Breast epithelium (tissue), 4 donors: ENCODE measurements around the gene PRR35. TPM values are rescaled to one million over a fixed set of nuclear protein-coding genes. Genes with fewer than 3 reads are reported as not detected.

Experiments used
- DNase-seq, 2 donors: peaks; one replicate each; pipeline ENCODE4 v3.0.0-alpha.2; 2019; ENCODE audit warnings: low spot score in 2 of 2
- H3K27ac ChIP-seq, 2 donors: fragments of 200-600 bp; sonication (generic) in 1 of 2; one replicate each; pipeline ENCODE4 v1.5.1; 2016 to 2019; ENCODE audit warnings: mild to moderate bottlenecking in 1 of 2
- H3K27me3 ChIP-seq, 2 donors: fragments of 200-600 bp; sonication (generic) in 1 of 2; one replicate each; pipeline versions ENCODE4 v1.5.1 to v1.6.0; 2017 to 2019; ENCODE audit warnings: control low read depth in 1 of 2, mild to moderate bottlenecking in 1 of 2
- H3K36me3 ChIP-seq: fragments of 200-600 bp; one replicate; pipeline ENCODE4 v1.5.1; 2019
- H3K4me1 ChIP-seq, 2 donors: fragments of 200-600 bp; sonication (generic); one replicate each; pipeline ENCODE4 v1.5.1; 2016 to 2019; ENCODE audit warnings: control low read depth in 1 of 2
- H3K4me3 ChIP-seq, 3 donors: fragments of 200-600 bp; sonication (generic); 1 replicate in 2 of 3; 2 replicates in 1 of 3; pipeline ENCODE4 v1.5.1; 2016 to 2019; ENCODE audit warnings: mild to moderate bottlenecking in 3 of 3, moderate library complexity in 2 of 3
- H3K9me3 ChIP-seq, 2 donors: fragments of 200-600 bp; sonication (generic) in 1 of 2; one replicate each; pipeline ENCODE4 v1.5.1; 2016 to 2019; ENCODE audit warnings: control low read depth in 1 of 2
- CTCF ChIP-seq, 3 donors: fragments of 450-650 bp; IDR thresholded peaks; one replicate each; pipeline ENCODE4 v1.5.1; 2016 to 2017; ENCODE audit warnings: antibody characterized with exemption in 3 of 3, mild to moderate bottlenecking in 3 of 3, moderate library complexity in 3 of 3
- POLR2A ChIP-seq: fragments of 450-650 bp; IDR thresholded peaks from one replicate; pipeline ENCODE4 v1.6.1; 2016; ENCODE audit warnings: antibody characterized with exemption, mild to moderate bottlenecking, moderate library complexity
- POLR2AphosphoS5 ChIP-seq, 3 donors: sonication (generic); formaldehyde crosslinking; IDR thresholded peaks; one replicate each; pipeline ENCODE4 v1.6.1; 2017; ENCODE audit warnings: antibody characterized with exemption in 3 of 3
- intact Hi-C: fragments of 100-400 bp; cut with DNase I; formaldehyde crosslinking; loops from one replicate; pipeline ENCODE4 v1.15.1; 2023; ENCODE audit warnings: low total_unique reads
- total RNA-seq, 3 donors: library from RNA; depleted of rRNA; stranded (reverse); fragments of >200 nt; gene quantifications; one replicate each; pipeline ENCODE4 v1.1.0, GENCODE V29; 2016

The PRR35 gene
- total RNA-seq, 3 donors from 2014 or later, result not detected

GRCh38 chr16:544517-544916 lies 15.7 kb upstream of the PRR35 start:
- H3K4me3 ChIP-seq, result no peak overlapping the region
- H3K4me1 ChIP-seq, result no peaks in the 10 kb centered on the region
- H3K27me3 ChIP-seq, result no peaks in the 10 kb centered on the region
- no peak for DNase-seq
- intact Hi-C loops, result no loop called here
- H3K36me3 ChIP-seq, result no peaks in the 10 kb centered on the region
- TF ChIP-seq CTCF (IDR thresholded peaks at IDR 0.05), result no peak
- no peak for TF ChIP-seq POLR2AphosphoS5 (IDR thresholded peaks at IDR 0.05)
- no peak for TF ChIP-seq POLR2A
- no peaks in the 10 kb centered on the region for H3K9me3 ChIP-seq
- no peak overlapping the region for H3K27ac ChIP-seq

GRCh38 chr16:546909-547770 lies 13.1 kb upstream of the PRR35 start:
- Histone ChIP-seq H3K36me3 (peaks cover 3% of the 10 kb centered on the region), H3K4me1 (no peaks in the 10 kb centered on the region), H3K27me3 (no peaks in the 10 kb centered on the region), H3K4me3 (peak overlapping the region in 2 of 3 donors; percentile 28 to 62), H3K27ac (no peak overlapping the region), H3K9me3 (no peaks in the 10 kb centered on the region)
- TF ChIP-seq POLR2A (no peak), CTCF (IDR thresholded peaks at IDR 0.05) (peak; percentile 48 to 76 (median 53))
- peak; percentile 75 to 78 for DNase-seq
- intact Hi-C loops, result loop anchor here (1.0 kb wide), 1 partner anchor 18 kb away; no protein-coding TSS in a partner anchor

- no peak overlapping the region for H3K27ac ChIP-seq
- peaks cover 9% of the 10 kb centered on the region for H3K36me3 ChIP-seq
- intact Hi-C loops, result no loop called here
- no peak for DNase-seq
- H3K4me3 ChIP-seq, result no peak overlapping the region
- H3K27me3 ChIP-seq, result no peaks in the 10 kb centered on the region
- no peaks in the 10 kb centered on the region for H3K4me1 ChIP-seq
- TF ChIP-seq POLR2AphosphoS5 (IDR thresholded peaks at IDR 0.05) (no peak), POLR2A (no peak), CTCF (IDR thresholded peaks at IDR 0.05) (no peak)
- no peaks in the 10 kb centered on the region for H3K9me3 ChIP-seq
Measured at GRCh38 chr16:548586-548985, 11.6 kb upstream of the PRR35 start.

- H3K27me3 ChIP-seq, result no peaks in the 10 kb centered on the region
- H3K4me3 ChIP-seq, result no peak overlapping the region
- H3K36me3 ChIP-seq, result peaks cover 9% of the 10 kb centered on the region
- intact Hi-C loops, result no loop called here
- no peaks in the 10 kb centered on the region for H3K4me1 ChIP-seq
- DNase-seq, result no peak
- H3K27ac ChIP-seq, result no peak overlapping the region
- no peaks in the 10 kb centered on the region for H3K9me3 ChIP-seq
- TF ChIP-seq CTCF (IDR thresholded peaks at IDR 0.05), result no peak
- TF ChIP-seq POLR2AphosphoS5 (IDR thresholded peaks at IDR 0.05), result no peak
- TF ChIP-seq POLR2A, result no peak
Measured at GRCh38 chr16:549544-550263, 10.5 kb upstream of the PRR35 start.

GRCh38 chr16:551210-551609 lies 9.0 kb upstream of the PRR35 start:
- intact Hi-C loops, result no loop called here
- Histone ChIP-seq H3K27me3 (no peaks in the 10 kb centered on the region), H3K4me3 (no peak overlapping the region), H3K27ac (no peak overlapping the region), H3K9me3 (no peaks in the 10 kb centered on the region), H3K4me1 (no peaks in the 10 kb centered on the region), H3K36me3 (peaks cover 9% of the 10 kb centered on the region)
- DNase-seq, result no peak
- TF ChIP-seq POLR2A (no peak), CTCF (IDR thresholded peaks at IDR 0.05) (no peak), POLR2AphosphoS5 (IDR thresholded peaks at IDR 0.05) (no peak)
